GM19035 (cell line): ENCODE measurements around the gene COMMD8.
"Not testable (repeated sequence)": the region's sequence is repeated elsewhere in the genome, so short reads cannot be mapped to it uniquely, and the experiment has no call there.

ENCODE experiments used
- ATAC-seq: cut with Tn5 transposase; IDR thresholded peaks from one replicate; pipeline ENCODE4 v1.9.1; 2021; ENCODE audit not compliant: unreplicated experiment

Gene COMMD8

DNA sequence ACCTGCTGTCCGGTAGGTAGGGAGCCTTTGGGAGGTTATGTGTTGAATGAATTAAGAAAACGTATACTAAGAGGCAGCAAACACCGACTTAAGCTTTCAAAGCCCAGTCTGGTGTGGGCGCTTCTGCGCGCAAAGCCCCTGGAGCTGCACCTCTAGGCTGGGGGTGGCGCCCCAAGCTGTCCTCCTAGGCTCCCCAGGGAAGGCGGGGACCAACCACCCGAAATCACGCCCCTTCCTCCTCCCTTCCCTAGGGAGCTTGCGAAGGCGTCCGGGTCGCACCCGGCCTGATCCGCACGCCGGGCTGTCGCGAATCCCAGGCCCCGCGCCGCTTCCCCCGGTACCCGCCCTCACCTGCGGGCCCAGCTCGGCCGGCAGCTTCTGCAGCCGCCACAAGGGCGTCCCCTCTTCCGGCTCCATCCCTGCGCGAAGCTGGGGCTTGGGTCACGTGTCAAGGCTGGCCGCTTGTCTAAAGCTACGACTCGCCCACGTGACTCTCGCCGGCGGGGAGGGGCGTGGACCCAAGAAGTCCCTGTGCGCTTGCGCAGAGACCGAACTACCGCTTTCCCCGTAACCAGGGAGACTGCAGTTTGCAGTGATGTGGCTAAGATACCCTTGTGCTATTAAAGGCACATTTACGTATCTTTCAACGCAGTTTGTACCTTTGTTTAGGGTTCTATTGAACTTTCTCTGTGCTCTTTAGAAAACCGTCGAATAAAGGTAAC lies at the start of gene COMMD8:
Gene COMMD8, minus strand, starts transcription at position 468 of the 722 bp plus-strand sequence. Its CDS starts 51 bp downstream, at position 417.
- peak; percentile 92 for ATAC-seq

DNA sequence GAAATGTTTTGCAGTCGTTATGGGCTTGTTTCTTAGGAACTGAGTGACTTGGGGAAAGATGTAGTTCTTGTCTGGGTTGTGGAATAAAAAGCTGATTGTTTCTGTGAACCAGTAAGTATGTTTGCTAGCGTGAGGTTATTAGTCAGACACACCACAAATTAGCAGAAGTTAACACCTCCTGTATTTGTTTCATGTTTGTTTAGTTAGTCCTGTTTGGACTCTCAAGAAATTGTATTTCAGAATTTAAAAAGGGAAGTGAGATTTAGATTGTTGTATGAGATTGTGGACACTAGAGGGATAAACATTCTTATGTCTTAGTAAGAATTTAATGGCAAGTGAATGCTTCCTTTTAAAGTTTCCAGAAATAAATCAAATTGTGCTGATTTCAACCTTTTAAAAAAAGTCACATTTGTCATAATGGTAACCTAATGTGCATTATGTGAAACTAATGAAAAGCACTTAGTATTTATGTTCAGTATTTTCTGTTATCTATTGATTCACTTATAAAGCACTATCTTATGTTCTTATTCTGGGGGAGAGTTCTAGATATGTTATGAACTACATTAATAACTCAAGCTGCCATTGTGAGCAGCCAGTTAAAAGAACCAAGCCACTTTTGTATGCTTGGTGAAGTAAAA lies 47.1 kb upstream of the COMMD8 start:
- peak; percentile 98 for ATAC-seq

DNA sequence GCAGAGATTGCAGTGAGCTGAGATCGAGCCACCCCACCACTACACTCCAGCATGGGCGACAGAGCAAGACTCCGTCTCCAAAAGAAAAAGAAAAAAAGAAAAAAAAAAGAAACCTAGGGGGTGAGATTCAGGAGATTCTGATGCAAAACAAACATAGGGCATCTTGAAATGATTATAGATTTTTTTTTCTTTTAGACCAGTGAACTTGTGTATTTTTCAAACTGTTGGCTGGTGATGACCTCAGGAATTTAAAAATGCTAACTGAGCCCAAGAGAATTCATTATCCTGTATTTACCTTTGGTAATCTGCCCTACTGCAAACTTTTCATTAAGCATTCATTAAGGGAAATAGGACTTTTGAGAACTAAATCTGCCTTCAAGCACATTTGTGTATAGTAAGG lies 42.2 kb upstream of the COMMD8 start:
- ATAC-seq: no peak

DNA sequence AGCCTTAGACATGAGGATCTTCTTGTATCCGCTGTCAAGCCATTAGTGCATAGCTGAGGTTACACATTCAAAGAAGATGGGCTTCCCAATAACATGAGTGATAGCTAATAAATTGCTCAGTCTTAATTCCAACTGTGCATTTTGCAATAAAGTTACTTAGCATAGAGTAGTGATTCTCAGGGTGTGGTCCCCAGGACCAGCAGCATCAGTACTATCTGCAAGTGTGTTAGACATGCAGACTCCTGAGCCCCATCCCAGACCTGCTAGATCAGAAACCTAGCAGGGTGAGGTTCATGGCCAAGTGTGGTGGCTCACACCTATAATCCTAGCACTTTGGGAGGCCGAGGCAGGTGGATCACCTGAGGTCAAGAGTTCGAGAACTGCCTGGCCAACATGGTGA lies 41.6 kb upstream of the COMMD8 start:
- ATAC-seq: no peak

DNA sequence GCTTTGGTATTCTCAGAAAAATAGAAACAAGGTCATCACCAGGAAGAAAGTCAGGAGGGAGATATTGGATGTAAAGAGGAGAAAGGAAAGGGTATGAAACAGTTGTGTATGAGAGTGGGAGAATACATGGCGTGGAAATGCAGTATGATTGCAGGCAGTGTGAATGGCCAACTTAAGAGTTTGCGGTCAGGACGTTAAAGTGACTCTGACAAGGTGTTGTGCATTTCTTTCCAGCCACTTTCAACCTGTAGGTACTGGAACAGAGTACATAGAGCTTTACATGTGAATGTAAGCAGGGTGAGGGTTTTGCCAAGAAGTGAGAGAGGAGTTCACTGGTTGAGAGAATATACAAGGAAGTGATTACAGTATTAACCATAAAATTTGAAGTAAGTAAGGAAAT lies 37.3 kb upstream of the COMMD8 start:
- ATAC-seq: no peak

DNA sequence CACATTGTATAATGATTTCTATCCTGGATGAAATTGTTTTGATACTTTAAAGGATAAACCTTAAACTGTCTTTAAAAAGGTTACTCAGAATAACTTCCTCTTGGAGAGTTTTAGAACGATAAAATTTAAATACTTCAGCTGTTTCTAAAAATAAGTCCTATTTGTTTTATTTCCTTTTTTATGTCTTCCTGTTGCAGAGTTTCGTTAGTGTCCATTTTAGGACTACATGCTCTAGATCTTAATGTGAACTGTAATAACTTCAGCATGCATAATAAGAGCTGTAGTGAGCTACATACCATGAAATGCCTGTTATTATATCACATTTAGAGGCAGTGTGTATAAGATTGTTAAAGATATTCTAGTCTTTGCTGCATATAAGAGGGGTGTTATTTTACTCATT lies 36.2 kb upstream of the COMMD8 start:
- peak; percentile 41 for ATAC-seq

DNA sequence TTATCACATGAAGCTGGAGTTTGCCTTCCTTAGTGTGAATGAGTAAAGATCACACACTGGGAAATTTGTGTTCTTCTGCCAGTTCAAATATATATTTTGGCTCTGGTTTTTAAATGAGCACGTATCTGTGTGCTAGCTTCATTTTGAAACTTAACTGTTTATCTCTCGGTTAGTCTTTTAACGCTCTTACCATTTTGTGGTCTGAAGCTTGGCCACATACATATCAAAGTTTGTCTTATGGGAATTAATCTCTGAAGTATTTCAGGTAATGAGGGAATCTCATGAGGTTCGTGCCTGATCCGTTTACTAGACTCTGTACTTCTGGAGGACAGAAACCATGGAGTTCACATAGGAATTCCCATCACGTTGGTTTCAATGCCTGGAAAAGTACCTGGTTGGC lies 35.4 kb upstream of the COMMD8 start:
- ATAC-seq: no peak

DNA sequence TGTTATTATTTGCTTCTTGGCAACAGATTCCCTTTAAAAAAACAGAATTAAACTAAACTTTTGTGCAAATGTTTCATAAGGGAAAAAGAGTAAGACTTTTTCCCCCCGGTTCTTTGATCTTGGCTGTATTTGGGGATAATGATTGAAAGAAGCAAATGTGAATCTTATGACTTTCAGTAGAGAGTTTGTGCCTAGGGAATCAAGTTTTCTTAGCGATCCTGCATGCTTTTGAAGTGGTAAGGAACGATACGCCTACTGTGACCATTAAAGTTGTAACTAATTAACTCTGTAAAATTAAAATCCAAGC lies 30.6 kb upstream of the COMMD8 start:
- no peak for ATAC-seq

DNA sequence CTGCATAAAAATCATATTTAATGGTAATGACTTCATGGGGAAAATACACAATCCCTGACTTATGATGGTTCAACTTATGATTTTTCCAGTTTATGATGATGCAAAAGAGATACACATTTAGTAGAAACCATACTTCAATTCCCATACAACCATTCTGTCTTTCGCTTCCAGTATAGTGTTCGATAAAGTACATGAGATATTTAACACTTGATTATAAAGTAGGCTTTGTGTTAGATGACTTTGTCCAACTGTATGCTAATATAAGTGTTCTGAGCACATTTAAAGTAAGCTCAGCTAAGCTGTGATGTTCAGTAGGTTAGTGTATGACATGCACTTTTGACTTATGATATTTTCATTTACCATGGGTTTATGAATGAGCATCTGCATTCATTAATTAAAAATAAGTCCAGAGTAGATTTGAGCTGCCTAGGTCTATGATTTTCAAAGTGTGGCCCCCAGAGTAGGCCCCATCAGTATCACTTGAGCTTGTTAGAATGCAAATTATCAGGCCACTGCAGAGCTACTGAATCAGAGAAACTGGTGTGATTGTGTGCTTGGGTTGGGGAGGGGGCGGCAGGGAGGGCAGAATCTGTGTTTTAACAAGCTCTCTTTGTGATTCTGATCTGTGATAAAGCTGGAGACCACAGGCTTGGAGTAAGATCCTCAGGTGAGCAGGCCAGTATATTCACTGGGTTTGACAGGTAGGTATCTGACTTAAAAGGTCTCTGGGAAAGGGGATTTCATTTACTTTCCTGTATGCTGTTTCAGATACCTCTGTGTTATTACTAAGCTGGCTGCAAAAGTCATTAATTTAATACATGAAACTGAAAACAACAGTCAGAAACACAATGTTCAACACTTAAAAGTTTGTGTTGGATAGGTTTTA lies 30.0 kb upstream of the COMMD8 start:
- peak; percentile 58 for ATAC-seq

DNA sequence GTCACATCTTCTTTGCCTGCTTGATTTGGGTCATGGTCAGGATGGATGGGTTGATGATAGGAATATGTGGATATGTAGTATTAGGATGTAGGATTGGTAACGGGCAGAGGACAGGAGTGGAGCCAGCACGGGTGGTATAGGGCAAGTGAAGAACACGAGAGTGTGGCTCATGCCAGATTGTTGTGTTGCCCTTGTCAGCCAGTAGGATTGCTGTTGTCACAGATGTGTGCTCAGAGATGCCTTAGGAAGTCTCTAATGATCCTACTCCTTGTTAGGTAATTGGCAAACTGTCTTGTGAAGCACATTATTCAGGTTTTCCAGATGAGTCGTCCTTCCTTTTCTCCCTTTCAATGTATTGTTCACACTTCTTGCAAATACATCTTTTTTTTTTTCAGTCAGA lies 27.0 kb upstream of the COMMD8 start:
- peak; percentile 56 for ATAC-seq

DNA sequence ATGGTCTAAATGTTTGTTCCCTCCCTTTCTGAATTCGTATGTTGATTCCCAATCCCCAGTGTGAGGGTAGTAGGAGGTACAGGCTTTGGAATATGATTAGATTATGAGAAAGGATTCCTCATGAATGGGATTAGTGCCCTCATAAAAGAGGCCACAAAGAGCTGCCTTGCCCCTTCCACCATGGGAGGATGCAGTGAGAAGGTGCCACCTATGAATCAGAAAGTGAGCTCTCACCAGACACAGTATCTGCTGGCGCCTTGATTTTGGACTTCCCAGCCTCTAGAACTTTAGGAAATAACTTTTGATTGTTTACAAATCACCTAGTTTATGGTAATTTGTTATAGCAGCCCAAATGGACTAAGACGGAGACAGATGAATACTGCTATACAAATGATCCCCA lies 25.2 kb upstream of the COMMD8 start:
- no peak for ATAC-seq

DNA sequence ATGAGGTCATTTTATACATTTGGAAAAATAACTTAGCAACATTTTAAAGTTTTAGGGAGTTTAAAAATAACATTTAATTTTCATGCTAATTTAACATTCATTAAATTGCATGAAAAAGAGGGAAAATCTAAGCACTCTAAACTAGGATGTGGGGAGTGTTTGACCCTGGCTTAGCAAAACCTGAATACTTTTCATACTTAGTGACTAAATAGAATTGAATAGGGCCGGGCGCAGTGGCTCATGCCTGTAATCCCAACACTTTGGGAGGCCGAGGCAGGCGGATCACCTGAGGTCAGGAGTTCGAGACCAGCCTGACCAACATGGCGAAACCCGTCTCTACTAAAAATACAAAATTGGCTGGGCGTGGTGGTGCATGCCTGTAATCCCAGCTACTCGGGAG lies 23.2 kb upstream of the COMMD8 start:
- not testable (repeated sequence) for ATAC-seq

DNA sequence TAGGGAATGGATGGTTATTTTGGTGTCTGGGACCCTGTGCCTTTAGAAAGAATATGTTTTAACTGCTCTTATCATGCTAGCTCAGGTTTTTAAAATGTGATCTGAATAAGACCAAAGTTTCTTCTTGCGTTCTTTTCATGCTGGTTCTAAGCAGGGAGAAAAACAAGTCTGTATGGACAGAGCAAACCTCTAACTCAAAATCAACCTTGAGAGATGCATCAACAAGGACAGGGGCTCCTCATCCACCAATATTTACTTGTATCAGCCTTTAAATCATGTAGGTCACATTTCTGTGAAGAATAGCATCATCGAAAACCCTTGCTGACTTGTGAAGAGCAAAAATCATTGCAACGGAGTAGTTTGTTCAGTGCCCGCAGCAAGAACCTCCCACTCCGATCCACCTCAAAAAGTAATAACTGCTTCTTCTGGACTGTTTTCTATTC lies 22.8 kb upstream of the COMMD8 start:
- ATAC-seq: no peak

DNA sequence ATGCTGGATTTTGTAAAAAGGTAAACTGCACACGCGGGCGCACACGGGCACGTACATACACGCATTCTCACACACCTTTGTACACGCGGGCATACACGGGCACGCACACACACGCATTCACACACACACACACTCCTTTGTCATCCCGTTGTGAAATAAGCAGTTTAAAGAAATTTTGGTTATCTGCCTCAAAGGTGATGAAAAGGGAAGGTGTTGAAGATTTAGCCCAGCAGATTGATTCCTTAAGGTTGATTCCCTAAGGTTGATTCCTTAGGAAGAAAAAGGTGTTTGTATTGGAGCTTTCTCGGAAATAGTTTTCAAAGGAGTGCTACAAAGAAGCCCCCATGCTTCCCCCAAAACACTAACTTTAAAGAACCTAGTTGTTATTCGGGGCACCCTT lies 22.3 kb upstream of the COMMD8 start:
- no peak for ATAC-seq

DNA sequence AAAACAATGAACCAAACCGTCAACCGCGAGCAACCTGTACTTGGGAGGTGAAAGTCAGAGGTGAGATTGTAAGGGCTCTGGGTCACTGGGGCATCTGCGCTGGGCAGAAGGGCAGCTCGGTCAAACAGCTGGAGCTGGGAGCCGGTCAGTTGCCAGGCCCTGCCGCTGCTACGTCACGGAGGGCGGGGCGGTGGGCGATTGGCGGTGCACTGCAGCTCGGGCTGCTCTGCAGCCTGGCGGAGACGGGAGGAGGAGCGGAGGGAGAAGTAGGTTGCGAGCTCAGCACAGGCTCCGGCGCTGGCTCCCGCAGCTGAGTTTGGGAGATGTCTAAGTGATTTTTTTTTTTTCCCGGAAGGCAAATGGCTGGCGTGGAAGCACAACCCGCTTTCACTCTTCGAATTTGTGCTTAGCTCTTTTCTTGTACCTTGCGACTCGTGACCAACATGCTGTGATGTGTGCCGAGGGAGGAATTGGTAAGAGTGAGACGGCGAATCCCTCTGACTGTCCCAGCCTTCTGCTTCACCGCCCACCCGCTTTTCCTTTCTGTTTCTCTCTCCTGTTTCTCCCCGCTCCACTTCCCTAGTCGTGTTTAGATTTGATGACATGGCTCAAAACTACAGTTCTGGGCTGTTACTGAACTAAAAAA lies 21.7 kb upstream of the COMMD8 start, which contains the start of gene ATP10D:
Gene ATP10D, plus strand, starts transcription at position 229 of the 646 bp plus-strand sequence. CDS start 27,266 bp downstream, outside the sequence.
- peak; percentile 96 for ATAC-seq

DNA sequence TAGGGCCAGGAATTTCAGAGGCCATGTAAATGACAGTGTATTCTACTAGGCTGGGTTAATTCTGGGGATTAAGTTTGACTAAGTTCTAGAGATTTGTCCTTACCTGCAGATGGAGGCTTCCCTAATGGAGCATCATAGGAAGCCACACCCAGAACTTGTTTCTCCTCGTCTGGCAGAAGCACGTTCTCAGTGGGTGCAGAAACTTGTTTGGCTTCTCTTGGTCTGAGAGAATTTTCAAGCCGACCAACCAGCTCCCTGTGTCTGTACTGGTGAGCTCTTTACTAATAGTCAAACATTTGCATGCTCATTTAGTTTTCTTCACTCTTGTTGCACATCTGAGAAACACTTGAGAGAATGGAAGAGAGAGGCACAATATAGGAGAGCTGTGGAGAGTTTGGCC lies 20.7 kb upstream of the COMMD8 start:
- peak; percentile 32 for ATAC-seq

DNA sequence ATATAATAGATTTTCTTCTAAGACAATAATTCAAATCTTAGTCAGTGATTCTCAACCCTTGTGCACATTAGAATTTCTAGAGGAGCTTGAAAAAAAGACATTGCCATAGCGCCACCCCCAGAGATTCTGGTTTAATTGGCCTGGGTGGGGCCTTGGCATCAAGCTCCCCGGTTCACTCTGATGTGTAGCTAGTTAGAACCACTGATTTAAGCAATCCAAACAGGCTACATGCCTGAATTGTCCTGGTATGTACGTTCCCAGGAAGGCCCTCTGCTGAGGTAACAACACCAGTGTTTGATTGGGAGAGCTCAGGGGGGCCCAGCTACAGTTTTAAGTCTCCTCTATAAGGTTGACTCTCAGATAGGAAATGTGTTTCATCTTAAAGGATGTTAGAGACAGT lies 20.2 kb upstream of the COMMD8 start:
- no peak for ATAC-seq

DNA sequence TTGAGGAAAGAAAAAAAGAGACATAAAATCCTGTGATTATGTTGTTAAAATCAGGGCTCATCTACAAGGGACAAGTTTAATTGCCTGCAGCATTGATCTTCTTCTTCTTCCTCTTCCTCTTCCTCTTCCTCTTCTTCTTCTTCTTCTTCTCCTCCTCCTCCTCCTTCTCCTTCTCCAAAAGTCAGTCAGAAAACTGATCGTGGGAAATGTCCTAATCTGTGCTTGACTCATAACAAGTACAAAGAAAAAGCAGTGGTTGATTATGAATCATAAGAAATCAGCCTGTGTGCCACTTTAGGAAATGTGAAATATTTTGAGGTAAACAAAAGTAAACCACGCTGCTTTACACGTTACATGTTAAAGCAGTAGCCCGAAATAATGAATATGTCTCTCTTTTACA lies 18.8 kb upstream of the COMMD8 start:
- no peak for ATAC-seq

DNA sequence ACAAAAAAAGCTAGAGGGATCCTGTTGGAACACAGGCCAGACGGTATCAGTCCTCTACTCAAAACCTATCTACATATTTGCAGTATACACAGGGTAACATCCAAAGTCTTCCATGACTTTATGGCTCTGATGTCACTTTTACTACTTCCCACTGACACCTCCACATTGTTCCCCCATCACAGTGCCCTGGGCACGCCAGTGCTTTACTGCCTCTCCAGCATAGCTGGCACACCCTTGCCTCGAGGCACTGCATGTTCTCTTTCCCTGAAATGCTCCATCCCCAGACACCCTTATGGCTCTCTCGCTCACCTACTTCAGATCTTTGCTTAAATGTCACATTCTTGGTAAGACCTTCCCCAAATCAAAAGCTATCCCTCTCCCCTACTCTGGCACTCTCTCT lies 15.3 kb upstream of the COMMD8 start:
- no peak for ATAC-seq

DNA sequence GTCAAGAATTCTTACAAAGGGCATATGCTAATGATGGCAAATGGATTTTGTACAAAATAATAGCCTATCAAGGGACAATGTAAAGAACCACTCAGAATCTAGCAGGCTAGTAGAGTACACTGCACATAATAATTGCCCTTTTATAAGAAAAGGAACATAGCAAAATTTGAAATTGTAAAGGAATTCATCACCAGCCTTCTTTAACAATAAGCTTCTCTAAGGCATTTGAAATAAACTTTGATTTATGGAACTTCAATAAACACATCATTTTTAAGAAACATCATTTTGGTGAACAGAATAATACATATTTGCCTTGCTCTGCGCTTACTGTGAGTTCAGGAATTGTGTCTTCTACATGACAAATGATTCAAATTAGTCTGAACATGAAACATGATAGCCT lies 11.9 kb upstream of the COMMD8 start:
- no peak for ATAC-seq

DNA sequence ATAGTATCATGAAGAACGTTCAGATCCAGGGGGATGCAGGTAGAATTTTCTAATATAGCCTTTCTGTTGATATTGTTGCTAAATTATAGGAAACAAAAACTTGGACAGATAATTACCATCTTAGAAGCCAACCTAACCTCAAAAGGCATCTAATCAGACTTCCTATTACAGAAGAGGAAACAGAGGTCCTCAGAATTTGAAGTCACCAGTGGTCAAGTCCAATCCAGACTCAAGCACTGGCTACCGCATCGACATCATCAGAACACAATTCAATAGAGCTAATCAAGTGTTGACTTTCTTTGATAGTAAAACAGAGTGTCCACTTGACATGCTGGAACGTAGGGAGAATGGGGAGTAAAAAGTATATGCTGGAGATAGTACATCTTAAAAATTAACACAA lies 11.3 kb upstream of the COMMD8 start:
- no peak for ATAC-seq
